Ammon's horn (tissue), 1 donor: ENCODE results near the gene ABCE1.
A peak's percentile ranks its signal among the peaks of the same experiment; 100 is the strongest.

Experiments used
- DNase-seq: peaks from one replicate; pipeline ENCODE4 v3.0.0-alpha.2; 2016; ENCODE audit warnings: low spot score

ABCE1 gene

DNA sequence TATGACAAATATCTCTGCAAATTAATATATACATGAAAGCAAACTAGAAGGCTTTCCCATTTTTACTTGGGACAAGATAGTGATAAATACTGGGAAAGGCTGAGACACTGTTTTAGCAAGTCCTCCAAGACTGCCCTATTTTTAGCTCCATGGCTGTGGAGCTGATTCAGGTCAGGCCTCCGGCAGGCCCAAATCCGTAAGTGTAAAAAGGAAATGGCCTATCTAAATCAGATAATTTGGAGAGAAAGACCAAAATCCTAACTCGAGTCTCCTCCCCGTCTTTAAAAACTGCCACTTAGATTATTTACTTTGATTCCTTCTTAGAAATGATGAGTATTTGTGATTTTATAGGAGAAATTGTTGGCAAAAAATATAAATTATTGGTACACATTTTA is 79.4 kb downstream of the ABCE1 start:
- DNase-seq: peak; percentile 9

DNA sequence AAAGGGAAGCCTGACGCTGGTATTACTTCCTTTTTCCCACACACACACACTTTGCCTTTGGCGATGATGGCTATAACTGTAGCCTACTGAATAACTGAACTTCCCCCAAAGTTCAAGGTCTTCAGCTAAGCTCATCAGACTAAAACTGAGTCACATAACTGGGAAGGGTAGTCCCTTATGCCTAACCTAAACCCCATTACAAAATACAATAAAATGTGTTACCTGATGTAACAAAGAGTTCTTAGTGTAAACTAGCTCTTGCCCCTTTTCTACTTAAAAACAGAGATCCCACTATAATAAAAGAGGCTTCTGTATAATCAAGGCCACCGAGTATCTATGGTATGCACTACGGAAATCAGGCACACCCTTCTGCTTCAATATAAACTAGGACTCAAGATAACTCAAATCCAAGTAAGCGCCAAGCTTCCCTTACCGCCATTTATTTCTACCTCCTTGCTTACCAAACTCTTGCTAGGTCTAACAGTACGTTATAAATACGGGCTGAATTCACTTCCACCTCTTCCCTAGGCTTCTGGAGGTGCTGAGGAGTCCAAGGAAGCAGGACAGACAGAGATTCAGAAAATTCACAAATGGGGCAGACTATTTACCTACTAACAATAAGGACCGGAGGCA is 79.9 kb downstream of the ABCE1 start:
- DNase-seq: peak; percentile 24

DNA sequence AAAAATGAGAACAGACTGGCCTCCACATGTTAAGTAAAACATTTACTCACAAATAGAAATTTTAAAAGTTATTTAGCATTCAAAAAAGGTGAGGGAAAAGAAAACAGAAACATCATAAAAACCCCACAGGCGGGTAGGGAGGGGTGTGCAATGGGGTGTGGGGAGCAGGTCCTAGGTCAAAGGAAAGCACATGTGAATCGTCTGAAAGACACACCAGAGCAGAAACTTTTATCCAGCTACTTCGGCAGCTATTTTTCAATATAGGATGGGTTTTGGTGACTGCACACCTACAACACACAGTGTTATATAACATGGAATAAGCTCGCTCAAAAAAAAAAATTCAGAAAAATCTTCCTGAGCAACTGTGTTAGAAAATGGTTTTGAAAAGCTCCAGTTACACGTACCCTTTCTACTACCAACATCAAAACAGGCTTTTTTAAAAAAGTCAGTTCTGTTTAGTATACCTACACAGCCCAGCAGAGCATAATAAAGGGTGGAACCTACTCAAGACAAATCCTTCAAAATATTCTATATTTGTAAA is 80.7 kb downstream of the ABCE1 start:
- DNase-seq: no peak
